Nephron progenitor cell (in vitro differentiated cells): Measurements from ENCODE around the gene CXXC1.

ENCODE experiments used
- DNase-seq: peaks from one replicate; pipeline ENCODE4 v3.0.0; 2021
- H3K27ac Mint-ChIP-seq: 2 replicates; pipeline ENCODE4 v1.8.0; 2021; ENCODE audit warnings: mild to moderate bottlenecking, moderate library complexity, mixed read lengths
- H3K27me3 Mint-ChIP-seq: 2 replicates; pipeline ENCODE4 v1.8.0; 2021; ENCODE audit warnings: mild to moderate bottlenecking, low read depth, mixed read lengths; ENCODE audit not compliant: poor library complexity
- H3K36me3 Mint-ChIP-seq: 2 replicates; pipeline ENCODE4 v1.8.0; 2021; ENCODE audit warnings: low read depth, mixed read lengths
- H3K4me1 Mint-ChIP-seq: 2 replicates; pipeline ENCODE4 v1.8.0; 2021; ENCODE audit warnings: mixed read lengths
- H3K4me3 Mint-ChIP-seq: 2 replicates; pipeline ENCODE4 v1.8.0; 2021; ENCODE audit warnings: mild to moderate bottlenecking, moderate library complexity, mixed read lengths
- H3K9me3 Mint-ChIP-seq: 2 replicates; pipeline ENCODE4 v1.8.0; 2021; ENCODE audit warnings: mild to moderate bottlenecking, moderate library complexity, mixed read lengths
- CTCF ChIP-seq: fragments of 200-600 bp; sonication (generic); IDR thresholded peaks from 2 replicates; pipeline ENCODE4 v1.5.0; 2021; ENCODE audit warnings: antibody characterized with exemption

CXXC1 gene

GRCh38 chr18:50320719-50321118, 33.2 kb upstream of the CXXC1 start:
- Mint-ChIP-seq H3K4me3 (no peak overlapping the region), H3K36me3 (no peaks in the 10 kb centered on the region), H3K4me1 (no peaks in the 10 kb centered on the region), H3K27me3 (peaks cover 6% of the 10 kb centered on the region), H3K9me3 (no peaks in the 10 kb centered on the region), H3K27ac (no peak overlapping the region)
- no peak for TF ChIP-seq CTCF
- DNase-seq = no peak

- DNase-seq = no peak
- H3K4me1 Mint-ChIP-seq = no peaks in the 10 kb centered on the region
- H3K9me3 Mint-ChIP-seq = no peaks in the 10 kb centered on the region
- no peak overlapping the region for H3K4me3 Mint-ChIP-seq
- TF ChIP-seq CTCF = no peak
- peaks cover 4% of the 10 kb centered on the region for H3K27me3 Mint-ChIP-seq
- no peak overlapping the region for H3K27ac Mint-ChIP-seq
- no peaks in the 10 kb centered on the region for H3K36me3 Mint-ChIP-seq
Measured at GRCh38 chr18:50315100-50315871, 27.8 kb upstream of the CXXC1 start.

- Mint-ChIP-seq H3K27me3 (peaks cover 4% of the 10 kb centered on the region), H3K4me1 (no peaks in the 10 kb centered on the region), H3K27ac (no peak overlapping the region), H3K36me3 (no peaks in the 10 kb centered on the region), H3K9me3 (peaks cover 4% of the 10 kb centered on the region), H3K4me3 (no peak overlapping the region)
- no peak for TF ChIP-seq CTCF
- DNase-seq = no peak
Measured at GRCh38 chr18:50313873-50314460, 26.5 kb upstream of the CXXC1 start.

GRCh38 chr18:50313031-50313607, 25.6 kb upstream of the CXXC1 start:
- Mint-ChIP-seq H3K4me1 (no peaks in the 10 kb centered on the region), H3K36me3 (no peaks in the 10 kb centered on the region), H3K9me3 (peaks cover 9% of the 10 kb centered on the region), H3K27ac (no peak overlapping the region), H3K27me3 (peaks cover 7% of the 10 kb centered on the region), H3K4me3 (no peak overlapping the region)
- no peak for DNase-seq
- TF ChIP-seq CTCF = no peak

GRCh38 chr18:50312296-50313030, 25.0 kb upstream of the CXXC1 start:
- Mint-ChIP-seq H3K27me3 (peaks cover 7% of the 10 kb centered on the region), H3K4me3 (no peak overlapping the region), H3K36me3 (no peaks in the 10 kb centered on the region), H3K9me3 (peaks cover 9% of the 10 kb centered on the region), H3K4me1 (peaks cover 5% of the 10 kb centered on the region), H3K27ac (no peak overlapping the region)
- no peak for TF ChIP-seq CTCF
- DNase-seq = no peak
